Ovary (tissue), 9 donors: ENCODE results near the gene FEV. TPM values are rescaled to one million over a fixed set of nuclear protein-coding genes. Genes with fewer than 3 reads are reported as not detected.

Source experiments
- DNase-seq, 5 donors: peaks; one replicate each; pipeline ENCODE4 v3.0.0-alpha.2; 2019 to 2020
- H3K27ac ChIP-seq, 2 donors: fragments of 200-600 bp; one replicate each; pipeline versions ENCODE4 v1.5.1 to v1.8.0; 2019 to 2022
- H3K27me3 ChIP-seq: fragments of 200-600 bp; one replicate; pipeline ENCODE4 v1.8.0; 2022
- H3K36me3 ChIP-seq: fragments of 200-600 bp; sonication (generic); one replicate; pipeline ENCODE4 v1.5.1; 2019
- H3K4me1 ChIP-seq: one replicate; pipeline ENCODE4 v1.8.1; 2013; ENCODE audit warnings: mild to moderate bottlenecking, moderate library complexity; ENCODE audit not compliant: insufficient read depth
- H3K4me3 ChIP-seq: fragments of 200-600 bp; sonication (generic); one replicate; pipeline ENCODE4 v1.5.1; 2017
- H3K9me3 ChIP-seq, 2 donors: fragments of 200-600 bp in 1 of 2; sonication (generic) in 1 of 2; one replicate each; pipeline versions ENCODE4 v1.5.1 to v1.8.1; 2013 to 2019; ENCODE audit warnings: mild to moderate bottlenecking in 1 of 2, moderate library complexity in 1 of 2
- CTCF ChIP-seq, 3 donors: fragments of 450-650 bp in 2 of 3; fragments of 200-600 bp in 1 of 3; IDR thresholded peaks; one replicate each; pipeline versions ENCODE4 v1.5.1 to v1.8.0; 2016 to 2022; ENCODE audit warnings: antibody characterized with exemption in 3 of 3, mild to moderate bottlenecking in 1 of 3
- EP300 ChIP-seq: sonication (generic); formaldehyde crosslinking; IDR thresholded peaks from one replicate; pipeline ENCODE4 v1.6.1; 2017; ENCODE audit warnings: antibody characterized with exemption
- POLR2A ChIP-seq: fragments of 450-650 bp; IDR thresholded peaks from one replicate; pipeline ENCODE4 v1.6.1; 2017; ENCODE audit warnings: antibody characterized with exemption, mild to moderate bottlenecking, moderate library complexity
- WGBS, 3 donors: extraction: QIAGEN DNeasy Blood & Tissue Kit in 1 of 3; methylation state at CpG; one replicate each; pipeline versions ENCODE4 v1.1.5 to v1.1.7; 2013 to 2017; 5-methylcytosine and 5-hydroxymethylcytosine counted together
- intact Hi-C, 4 donors: fragments of 100-400 bp; cut with DNase I; formaldehyde crosslinking; loops; one replicate each; pipeline versions ENCODE4 v1.11.0 to v1.15.1; 2022 to 2023
- polyA plus RNA-seq, 2 donors: library from polyadenylated mRNA; stranded (reverse); fragments of 200-250 nt in 1 of 2; fragments of 350-450 nt in 1 of 2; fragmentation: Illumina TruSeq in 1 of 2; extraction: RNeasy Lipid Tissue Mini Kit (QIAGEN cat#74804) in 1 of 2; gene quantifications; one replicate each; pipeline ENCODE4 v1.2.3, GENCODE V29; 2013 to 2014
- total RNA-seq, 7 donors: library from RNA; depleted of rRNA in 2 of 7; stranded (reverse); fragments of >200 nt in 2 of 7; fragmentation: NEBNext Ultra II Directional in 3 of 7; extraction: Animal tissue kit (Norgen Biotek cat#: 25700) in 3 of 7; gene quantifications; one replicate each; pipeline versions ENCODE4 v1.1.0 to v1.2.4, GENCODE V29; 2016 to 2023
- donor health status: DM: no; HTN: no; CAD: no; lungs with moderate emphysema.
- donor health status: DM: no; HTN: no; CAD: no.
- donor health status: Bipolar disorder and iron deficiency.
- donor health status: DM: yes; HTN: yes; CAD: no.
- donor health status: DM: no; HTN: no; CAD: no.
- donor health status: DM: yes; HTN: yes; CAD: no.

The FEV gene
- total and polyA plus RNA-seq, 9 donors: 0.11 to 0.13 TPM; not detected in 7

- Histone ChIP-seq H3K4me1 (no peaks in the 10 kb centered on the region), H3K36me3 (no peaks in the 10 kb centered on the region), H3K9me3 (no peaks in the 10 kb centered on the region), H3K4me3 (no peak overlapping the region), H3K27ac (no peak overlapping the region), H3K27me3 (no peaks in the 10 kb centered on the region)
- 75 to 86% (median 78%) methylated on average over 7 of the region's 7 CpGs for WGBS, 3 donors
- no peak for DNase-seq
- intact Hi-C loops: no loop called here
- TF ChIP-seq CTCF (IDR thresholded peaks at IDR 0.05): no peak
- TF ChIP-seq EP300: no peak
- TF ChIP-seq POLR2A: no peak
Observed at GRCh38 chr2:219018286-219018685, 33.3 kb upstream of the FEV start.

GRCh38 chr2:219017201-219017931 lies 32.4 kb upstream of the FEV start:
- no peak for DNase-seq
- TF ChIP-seq CTCF (IDR thresholded peaks at IDR 0.05) (no peak), POLR2A (no peak), EP300 (no peak)
- WGBS, 3 donors: 60 to 67% (median 60%) methylated on average over 14 of the region's 14 CpGs

GRCh38 chr2:219016721-219017120 lies 31.7 kb upstream of the FEV start:
- no peaks in the 10 kb centered on the region for H3K36me3 ChIP-seq
- WGBS, 3 donors: 88 to 91% (median 89%) methylated on average over 11 of the region's 11 CpGs
- H3K27me3 ChIP-seq: no peaks in the 10 kb centered on the region
- intact Hi-C loops: no loop called here
- H3K27ac ChIP-seq: no peak overlapping the region
- H3K4me3 ChIP-seq: no peak overlapping the region
- no peak for TF ChIP-seq POLR2A
- TF ChIP-seq EP300: no peak
- no peak for TF ChIP-seq CTCF (IDR thresholded peaks at IDR 0.05)
- H3K4me1 ChIP-seq: no peaks in the 10 kb centered on the region
- no peaks in the 10 kb centered on the region for H3K9me3 ChIP-seq
- no peak for DNase-seq

More at GRCh38 chr2:219017201-219017931, 32.4 kb upstream of the FEV start:
- Histone ChIP-seq H3K36me3 (no peaks in the 10 kb centered on the region), H3K4me1 (no peaks in the 10 kb centered on the region), H3K27me3 (no peaks in the 10 kb centered on the region), H3K9me3 (no peaks in the 10 kb centered on the region), H3K4me3 (no peak overlapping the region), H3K27ac (no peak overlapping the region)
- intact Hi-C loops: no loop called here

- no peak for DNase-seq
- H3K4me1 ChIP-seq: no peaks in the 10 kb centered on the region
- WGBS, 3 donors: 66 to 81% (median 69%) methylated on average over 5 of the region's 5 CpGs
- H3K27ac ChIP-seq: no peak overlapping the region
- no peak overlapping the region for H3K4me3 ChIP-seq
- TF ChIP-seq EP300: no peak
- H3K9me3 ChIP-seq: no peaks in the 10 kb centered on the region
- no peaks in the 10 kb centered on the region for H3K27me3 ChIP-seq
- no peaks in the 10 kb centered on the region for H3K36me3 ChIP-seq
- intact Hi-C loops: no loop called here
Observed at GRCh38 chr2:219010873-219011272, 25.9 kb upstream of the FEV start.

GRCh38 chr2:219010162-219010756 lies 25.3 kb upstream of the FEV start:
- Histone ChIP-seq H3K27me3 (no peaks in the 10 kb centered on the region), H3K9me3 (no peaks in the 10 kb centered on the region), H3K36me3 (no peaks in the 10 kb centered on the region), H3K4me1 (no peaks in the 10 kb centered on the region), H3K4me3 (no peak overlapping the region), H3K27ac (no peak overlapping the region)
- intact Hi-C loops: no loop called here
- TF ChIP-seq EP300 (no peak), CTCF (IDR thresholded peaks at IDR 0.05) (no peak), POLR2A (no peak)
- WGBS, 3 donors: 39 to 51% (median 43%) methylated on average over 6 of the region's 6 CpGs
- no peak for DNase-seq
